Testis (tissue), 2 donors: Measurements from ENCODE around the gene CCDC150.

ENCODE experiments used
- POLR2A ChIP-seq: fragments of 450-650 bp; IDR thresholded peaks from one replicate; pipeline ENCODE4 v1.6.1; 2017; ENCODE audit warnings: antibody characterized with exemption, mild to moderate bottlenecking, moderate library complexity
- TF ChIP-seq, protein P1 (sequence below), 3 experiments: fragments of 450-650 bp in 2 of 3; fragments of 200-600 bp in 1 of 3; sonication (generic) in 1 of 3; IDR thresholded peaks; one replicate each; pipeline ENCODE4 v1.5.1; 2016 to 2019; ENCODE audit warnings: antibody characterized with exemption in 3 of 3, mild to moderate bottlenecking in 2 of 3, moderate library complexity in 1 of 3

DNA sequence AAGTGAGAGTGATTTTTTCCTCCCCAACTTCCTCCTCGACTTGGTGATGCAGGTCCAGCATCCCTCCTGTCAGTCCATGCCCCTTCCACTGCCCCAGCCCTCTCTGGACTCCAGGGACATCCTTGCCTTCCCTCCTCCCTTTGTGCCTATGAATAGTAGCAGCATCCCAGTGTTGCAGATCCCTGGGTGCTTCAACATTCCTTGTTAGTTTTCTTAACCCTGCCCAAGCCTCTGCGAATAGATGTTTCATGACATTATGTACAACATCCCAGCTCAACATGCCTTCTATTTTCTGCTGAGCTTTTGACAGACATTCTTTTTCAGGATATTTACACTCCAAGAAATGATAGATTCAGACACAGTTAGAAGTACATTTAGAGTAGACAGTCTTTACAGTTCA, 35.3 kb upstream of the CCDC150 start:
- TF ChIP-seq, protein P1, sequence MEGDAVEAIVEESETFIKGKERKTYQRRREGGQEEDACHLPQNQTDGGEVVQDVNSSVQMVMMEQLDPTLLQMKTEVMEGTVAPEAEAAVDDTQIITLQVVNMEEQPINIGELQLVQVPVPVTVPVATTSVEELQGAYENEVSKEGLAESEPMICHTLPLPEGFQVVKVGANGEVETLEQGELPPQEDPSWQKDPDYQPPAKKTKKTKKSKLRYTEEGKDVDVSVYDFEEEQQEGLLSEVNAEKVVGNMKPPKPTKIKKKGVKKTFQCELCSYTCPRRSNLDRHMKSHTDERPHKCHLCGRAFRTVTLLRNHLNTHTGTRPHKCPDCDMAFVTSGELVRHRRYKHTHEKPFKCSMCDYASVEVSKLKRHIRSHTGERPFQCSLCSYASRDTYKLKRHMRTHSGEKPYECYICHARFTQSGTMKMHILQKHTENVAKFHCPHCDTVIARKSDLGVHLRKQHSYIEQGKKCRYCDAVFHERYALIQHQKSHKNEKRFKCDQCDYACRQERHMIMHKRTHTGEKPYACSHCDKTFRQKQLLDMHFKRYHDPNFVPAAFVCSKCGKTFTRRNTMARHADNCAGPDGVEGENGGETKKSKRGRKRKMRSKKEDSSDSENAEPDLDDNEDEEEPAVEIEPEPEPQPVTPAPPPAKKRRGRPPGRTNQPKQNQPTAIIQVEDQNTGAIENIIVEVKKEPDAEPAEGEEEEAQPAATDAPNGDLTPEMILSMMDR (IDR thresholded peaks at IDR 0.05), result no peak
- TF ChIP-seq POLR2A, result no peak
